Spleen (tissue), 11 donors: ENCODE data around the gene RIMS3. TPM values are rescaled to one million over a fixed set of nuclear protein-coding genes. Genes with fewer than 3 reads are reported as not detected.
A peak's percentile ranks its signal among the peaks of the same experiment; 100 is the strongest.
"Not testable (repeated sequence)": the region's sequence is repeated elsewhere in the genome, so short reads cannot be mapped to it uniquely, and the experiment has no call there.

ENCODE experiments used
- DNase-seq: peaks from one replicate; pipeline ENCODE4 v3.0.0-alpha.2; 2020
- H3K27ac ChIP-seq, 8 donors: fragments of 200-600 bp; sonication (generic) in 7 of 8; 1 replicate in 4 of 8; 2 replicates in 4 of 8; pipeline versions ENCODE4 v1.5.0 to v1.8.0; 2016 to 2021; ENCODE audit warnings: inconsistent platforms in 4 of 8, mild to moderate bottlenecking in 4 of 8, moderate library complexity in 1 of 8
- H3K27me3 ChIP-seq, 7 donors: fragments of 200-600 bp; sonication (generic) in 6 of 7; replicated peaks in 1 of 7; 1 replicate in 4 of 7; 2 replicates in 3 of 7; pipeline versions ENCODE4 v1.5.0 to v1.8.0; 2016 to 2021; ENCODE audit warnings: inconsistent platforms in 3 of 7, mild to moderate bottlenecking in 1 of 7
- H3K36me3 ChIP-seq, 6 donors: fragments of 200-600 bp; sonication (generic) in 5 of 6; 1 replicate in 4 of 6; 2 replicates in 2 of 6; pipeline versions ENCODE4 v1.5.0 to v1.8.0; 2016 to 2021; ENCODE audit warnings: inconsistent platforms in 2 of 6
- H3K4me1 ChIP-seq, 6 donors: fragments of 200-600 bp; sonication (generic) in 5 of 6; 1 replicate in 3 of 6; 2 replicates in 3 of 6; pipeline versions ENCODE4 v1.5.0 to v1.8.0; 2016 to 2021; ENCODE audit warnings: inconsistent platforms in 3 of 6
- H3K4me3 ChIP-seq, 8 donors: fragments of 200-600 bp; sonication (generic) in 7 of 8; 1 replicate in 4 of 8; 2 replicates in 4 of 8; pipeline versions ENCODE4 v1.5.0 to v1.8.0; 2016 to 2021; ENCODE audit warnings: inconsistent platforms in 4 of 8, mild to moderate bottlenecking in 4 of 8, moderate library complexity in 2 of 8
- H3K9me3 ChIP-seq, 8 donors: fragments of 200-600 bp; sonication (generic) in 7 of 8; 1 replicate in 4 of 8; 2 replicates in 4 of 8; pipeline versions ENCODE4 v1.5.0 to v1.8.0; 2016 to 2021; ENCODE audit warnings: inconsistent platforms in 4 of 8
- POLR2AphosphoS5 ChIP-seq, 3 donors: sonication (generic); formaldehyde crosslinking; IDR thresholded peaks; one replicate each; pipeline ENCODE4 v1.5.1; 2017; ENCODE audit warnings: antibody characterized with exemption in 3 of 3
- WGBS, 5 donors: extraction: QIAGEN DNeasy Blood & Tissue Kit in 3 of 5; methylation state at CpG; one replicate each; pipeline versions ENCODE4 v1.1.5 to v1.1.7; 2013 to 2018; 5-methylcytosine and 5-hydroxymethylcytosine counted together
- intact Hi-C: fragments of 100-400 bp; cut with DNase I; formaldehyde crosslinking; loops from one replicate; pipeline ENCODE4 v1.15.0; 2023; ENCODE audit warnings: low total_unique reads
- polyA plus RNA-seq, 3 donors: library from polyadenylated mRNA; stranded (reverse); fragments of 200-250 nt; gene quantifications; one replicate each; pipeline ENCODE4 v1.2.1, GENCODE V29; 2013
- total RNA-seq, 7 donors: library from RNA; depleted of rRNA in 3 of 7; stranded (reverse); fragments of >200 nt in 3 of 7; fragmentation: NEBNext Ultra II Directional in 4 of 7; extraction: Animal tissue kit (Norgen Biotek cat#: 25700) in 4 of 7; gene quantifications; one replicate each; pipeline versions ENCODE4 v1.1.0 to v1.2.1, GENCODE V29; 2016 to 2021
- donor health status: healthy with polysubstance abuse.
- donor health status: DM: no; HTN: no; CAD: no; lungs with moderate emphysema.
- donor health status: DM: no; HTN: no; CAD: no.
- donor health status: Bipolar disorder and iron deficiency.
- donor health status: healthy.
- donor health status: DM: no; HTN: no; CAD: no.
- donor health status: DM: yes; HTN: yes; CAD: no.

RIMS3 gene
- total and polyA plus RNA-seq, 10 donors, result 0.30 to 6.9 (median 2.7) TPM

DNA sequence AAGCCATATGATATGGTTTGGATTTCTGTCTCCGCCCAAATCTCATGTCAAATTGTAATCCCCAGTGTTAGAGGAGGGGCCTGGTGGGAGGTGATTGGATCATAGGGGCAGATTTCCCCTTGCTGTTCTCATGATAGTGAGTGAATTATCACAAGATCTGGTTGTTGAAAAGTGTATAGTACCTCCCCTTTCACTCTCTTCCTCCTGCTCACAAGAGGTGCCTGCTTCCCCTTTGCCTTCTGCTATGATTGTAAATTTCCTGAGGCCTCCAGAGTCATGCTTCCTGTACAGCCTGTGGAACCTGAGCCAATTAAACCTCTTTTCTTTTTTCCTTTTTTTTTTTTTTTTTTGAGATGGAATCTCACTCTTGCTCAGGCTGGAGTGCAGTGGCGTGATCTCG, 90.7 kb downstream of the RIMS3 start:
- intact Hi-C loops, H3K4me3 ChIP-seq, H3K36me3 ChIP-seq, DNase-seq, H3K27me3 ChIP-seq, H3K9me3 ChIP-seq, H3K4me1 ChIP-seq: not testable (repeated sequence)
- peak in 1 of 3 donors; percentile 37 for TF ChIP-seq POLR2AphosphoS5 (IDR thresholded peaks at IDR 0.05)
- peak overlapping the region in 6 of 8 donors; percentile 2 to 55 (median 28) for H3K27ac ChIP-seq
- WGBS, 5 donors, result 25 to 46% (median 34%) methylated on average over 3 of the region's 3 CpGs

Other genes with a start within 250 kb of the RIMS3 start
- gene ZFP69B, start 215.2 kb downstream of the RIMS3 start, total RNA-seq, result 1 to 10 TPM; 1.9 to 5.0 (median 2.6) TPM
- gene ZFP69B, start 215.2 kb downstream of the RIMS3 start, polyA plus RNA-seq, result 1 to 10 TPM in 1 of 3 donors, under 1 TPM in 2; 0.80 to 1.0 (median 0.96) TPM
- gene ZFP69, start 188.4 kb downstream of the RIMS3 start, total RNA-seq, result 1 to 10 TPM; 2.6 to 6.6 (median 3.8) TPM
- 1 to 10 TPM; 4.2 to 5.0 (median 4.4) TPM for gene ZFP69, start 188.4 kb downstream of the RIMS3 start, polyA plus RNA-seq
- gene EXO5, start 156.9 kb downstream of the RIMS3 start, total RNA-seq, result 10 to 100 TPM in 3 of 7 donors, 1 to 10 TPM in 4; 7.2 to 13.5 (median 9.1) TPM
- gene EXO5, start 156.9 kb downstream of the RIMS3 start, polyA plus RNA-seq, result 1 to 10 TPM; 6.2 to 8.0 (median 7.7) TPM
- gene ZNF684, start 134.0 kb downstream of the RIMS3 start, total RNA-seq, result 1 to 10 TPM; 4.5 to 8.5 (median 5.2) TPM
- 1 to 10 TPM; 3.4 to 4.2 (median 4.1) TPM for gene ZNF684, start 134.0 kb downstream of the RIMS3 start, polyA plus RNA-seq
- 10 to 100 TPM; 57.8 to 99.0 (median 72.4) TPM for gene NFYC, start 26.0 kb upstream of the RIMS3 start, total RNA-seq
- gene NFYC, start 26.0 kb upstream of the RIMS3 start, polyA plus RNA-seq, result 10 to 100 TPM; 34.6 to 43.2 (median 39.5) TPM
- gene KCNQ4, start 118.1 kb upstream of the RIMS3 start, total RNA-seq, result under 1 TPM; 0.14 to 0.54 (median 0.26) TPM
- under 1 TPM; 0.09 to 0.28 (median 0.19) TPM for gene KCNQ4, start 118.1 kb upstream of the RIMS3 start, polyA plus RNA-seq
- 10 to 100 TPM; 36.1 to 98.8 (median 50.4) TPM for gene CITED4, start 196.7 kb upstream of the RIMS3 start, total RNA-seq
- gene CITED4, start 196.7 kb upstream of the RIMS3 start, polyA plus RNA-seq, result 10 to 100 TPM in 2 of 3 donors, 1 to 10 TPM in 1; 10.0 to 25.5 (median 13.0) TPM